ENCODE results near the gene DCANP1.

DCANP1 gene

DNA sequence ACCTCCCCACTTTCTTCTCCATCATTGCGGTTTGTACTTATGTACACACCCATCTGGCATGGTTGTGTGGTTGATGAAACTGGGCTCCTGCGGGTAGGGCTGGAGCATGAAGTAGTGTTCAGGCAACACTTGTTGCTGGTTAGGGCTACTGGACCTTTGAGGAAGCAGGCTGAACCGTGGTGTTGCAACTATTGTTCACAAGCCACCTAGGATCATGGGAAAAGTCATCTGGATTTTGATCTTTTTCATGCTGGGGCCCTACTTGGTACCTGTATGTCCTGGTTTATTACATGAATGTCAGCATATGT lies 45.1 kb upstream of the DCANP1 start:
- Histone ChIP-seq H3K9ac (ENCODE audit: low read depth, low read length, poor library complexity) (no peak overlapping the region), H2AFZ (ENCODE audit: low read length) (no peak overlapping the region), H3K4me1 (ENCODE audit: control insufficient read depth in 2 of 2, insufficient read depth in 1 of 2, low read depth in 1 of 2, low read length in 2 of 2) (peaks cover 12 to 30% of the 10 kb centered on the region in 2 donors), H2BK5ac (ENCODE audit: low read length) (no peak overlapping the region), H4K8ac (ENCODE audit: low read depth, low read length) (no peak overlapping the region), H3K9me3 (replicated peaks in 1 of 2; ENCODE audit: control insufficient read depth in 2 of 2, insufficient read depth in 1 of 2, low read depth in 1 of 2, low read length in 2 of 2) (peaks cover 2 to 3% of the 10 kb centered on the region in 2 donors), H3K4me3 (ENCODE audit: low read length in 2 of 2) (no peak overlapping the region), H3K27ac (replicated peaks; ENCODE audit: low read length) (no peak overlapping the region), H3K79me1 (ENCODE audit: low read depth, low read length) (no peaks in the 10 kb centered on the region), H4K91ac (ENCODE audit: low read depth, low read length, poor library complexity) (no peak overlapping the region), H2BK12ac (ENCODE audit: low read length) (no peak overlapping the region), H3K36me3 (replicated peaks in 1 of 2; ENCODE audit: control insufficient read depth in 2 of 2, insufficient read depth in 2 of 2, low read length in 2 of 2) (no peaks in the 10 kb centered on the region), H2BK15ac (ENCODE audit: low read length) (no peak overlapping the region), H2BK120ac (ENCODE audit: low read depth, low read length) (no peak overlapping the region), H3K14ac (ENCODE audit: low read length) (no peak overlapping the region), H3K18ac (ENCODE audit: low read length) (no peak overlapping the region), H3K4me2 (ENCODE audit: insufficient read depth, low read length, poor library complexity, severe bottlenecking) (no peak overlapping the region), H3K4ac (ENCODE audit: low read length) (no peak overlapping the region), H3K27me3 (ENCODE audit: control insufficient read depth in 3 of 3, insufficient read depth in 3 of 3, low read depth in 1 of 3, low read length in 3 of 3) (peaks cover 8 to 98% (median 57%) of the 10 kb centered on the region in 3 experiments), H3K23ac (ENCODE audit: low read depth, low read length, poor library complexity) (no peak overlapping the region), H2AK5ac (ENCODE audit: low read depth, low read length) (no peak overlapping the region)
- DNase-seq (ENCODE audit: low spot score), result no peak
- no CpG with 5 or more reads among the region's 3 CpGs for WGBS, 2 donors (ENCODE audit: extremely low coverage in 2 of 2, insufficient read length in 2 of 2, insufficient replicate concordance in 1 of 2)

DNA sequence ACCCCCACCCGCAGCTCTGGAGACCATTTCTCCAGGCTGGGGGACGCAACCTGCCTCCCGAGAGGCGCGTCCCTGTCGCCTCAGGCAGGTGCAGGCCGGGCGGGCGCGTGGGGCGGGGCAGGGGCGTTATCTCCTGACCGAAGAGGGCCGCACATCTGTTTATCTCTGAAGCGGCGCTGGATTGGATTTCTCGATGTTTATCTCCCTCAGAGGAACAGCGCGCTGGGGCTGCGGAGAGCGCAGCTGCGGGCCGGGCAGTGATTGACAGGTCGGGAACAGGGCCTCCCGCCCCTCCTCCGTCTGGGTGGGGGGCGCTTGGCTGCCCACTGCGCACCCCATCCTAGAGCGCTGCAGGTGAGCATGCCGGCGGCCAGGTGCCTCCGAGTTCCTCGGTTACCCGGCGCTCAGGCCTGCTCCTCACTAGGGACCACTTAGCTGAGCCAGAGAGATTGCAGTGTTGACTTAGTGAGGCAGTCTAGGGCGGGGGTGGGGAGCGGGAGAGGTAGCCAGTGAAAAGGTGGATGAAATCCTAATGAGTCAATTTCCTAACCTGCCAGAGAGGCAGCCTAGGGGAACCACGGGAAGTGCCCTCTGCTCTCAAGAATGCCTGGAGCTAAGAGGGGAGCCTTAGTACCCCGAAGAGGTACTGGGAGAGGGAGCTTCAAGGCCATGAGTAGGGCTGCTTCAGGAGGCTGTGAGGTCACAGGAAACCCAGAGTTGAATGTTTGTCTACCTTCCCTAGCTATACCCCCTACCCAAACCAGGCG lies 44.6 kb upstream of the DCANP1 start:
- no CpG with 5 or more reads among the region's 40 CpGs for WGBS, 2 donors (ENCODE audit: extremely low coverage in 2 of 2, insufficient read length in 2 of 2, insufficient replicate concordance in 1 of 2)
- Histone ChIP-seq H2BK120ac (ENCODE audit: low read depth, low read length) (no peak overlapping the region), H2BK12ac (ENCODE audit: low read length) (no peak overlapping the region), H3K23ac (ENCODE audit: low read depth, low read length, poor library complexity) (no peak overlapping the region), H3K9me3 (replicated peaks in 1 of 2; ENCODE audit: control insufficient read depth in 2 of 2, insufficient read depth in 1 of 2, low read depth in 1 of 2, low read length in 2 of 2) (peaks cover 2 to 3% of the 10 kb centered on the region in 2 donors), H3K27ac (replicated peaks; ENCODE audit: low read length) (no peak overlapping the region), H3K9ac (ENCODE audit: low read depth, low read length, poor library complexity) (no peak overlapping the region), H3K36me3 (replicated peaks in 1 of 2; ENCODE audit: control insufficient read depth in 2 of 2, insufficient read depth in 2 of 2, low read length in 2 of 2) (no peaks in the 10 kb centered on the region), H2BK5ac (ENCODE audit: low read length) (no peak overlapping the region), H3K4me1 (ENCODE audit: control insufficient read depth in 2 of 2, insufficient read depth in 1 of 2, low read depth in 1 of 2, low read length in 2 of 2) (peaks cover 12 to 30% of the 10 kb centered on the region in 2 donors), H3K4ac (ENCODE audit: low read length) (no peak overlapping the region), H3K18ac (ENCODE audit: low read length) (peak overlapping the region; percentile 84), H4K8ac (ENCODE audit: low read depth, low read length) (no peak overlapping the region), H3K4me3 (ENCODE audit: low read length in 2 of 2) (peak overlapping the region in 1 of 2 donors; percentile 62), H3K27me3 (ENCODE audit: control insufficient read depth in 3 of 3, insufficient read depth in 3 of 3, low read depth in 1 of 3, low read length in 3 of 3) (peaks cover 8 to 98% (median 62%) of the 10 kb centered on the region in 3 experiments), H3K4me2 (ENCODE audit: insufficient read depth, low read length, poor library complexity, severe bottlenecking) (peak overlapping the region; percentile 58), H3K14ac (ENCODE audit: low read length) (no peak overlapping the region), H2BK15ac (ENCODE audit: low read length) (no peak overlapping the region), H2AK5ac (ENCODE audit: low read depth, low read length) (no peak overlapping the region), H3K79me1 (ENCODE audit: low read depth, low read length) (no peaks in the 10 kb centered on the region), H4K91ac (ENCODE audit: low read depth, low read length, poor library complexity) (no peak overlapping the region), H2AFZ (ENCODE audit: low read length) (peak overlapping the region; percentile 57)
- DNase-seq (ENCODE audit: low spot score), result no peak

DNA sequence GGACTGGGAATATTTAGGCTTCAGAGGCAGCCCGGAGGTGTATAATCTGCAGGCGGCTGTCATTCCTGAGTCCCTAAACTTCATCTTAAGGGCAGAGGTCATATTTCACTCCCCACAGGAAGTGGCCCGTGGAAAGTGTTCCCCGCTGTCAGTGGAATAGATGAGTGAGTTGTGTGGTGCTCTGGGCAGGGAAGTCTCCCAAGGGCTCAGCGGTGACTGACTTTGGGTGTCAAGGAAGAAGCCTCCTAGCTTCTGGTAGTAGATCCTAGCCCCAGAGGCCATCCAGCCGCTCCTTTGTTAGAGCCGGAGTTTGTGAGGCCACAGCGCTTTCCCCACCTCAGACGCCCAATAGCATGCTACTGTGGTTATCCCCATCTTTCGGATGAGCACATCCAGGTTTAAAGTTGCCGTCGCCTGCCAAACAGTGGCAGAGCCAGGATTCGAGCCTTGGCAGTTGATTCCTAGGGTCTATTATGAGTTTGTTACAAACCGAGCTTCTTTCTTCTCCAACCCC lies 43.9 kb upstream of the DCANP1 start:
- Histone ChIP-seq H3K23ac (ENCODE audit: low read depth, low read length, poor library complexity) (no peak overlapping the region), H3K27ac (replicated peaks; ENCODE audit: low read length) (no peak overlapping the region), H2BK15ac (ENCODE audit: low read length) (no peak overlapping the region), H3K4me1 (ENCODE audit: control insufficient read depth in 2 of 2, insufficient read depth in 1 of 2, low read depth in 1 of 2, low read length in 2 of 2) (peaks cover 12 to 30% of the 10 kb centered on the region in 2 donors), H3K9me3 (replicated peaks in 1 of 2; ENCODE audit: control insufficient read depth in 2 of 2, insufficient read depth in 1 of 2, low read depth in 1 of 2, low read length in 2 of 2) (peaks cover 2 to 3% of the 10 kb centered on the region in 2 donors), H2BK120ac (ENCODE audit: low read depth, low read length) (no peak overlapping the region), H2BK12ac (ENCODE audit: low read length) (no peak overlapping the region), H3K36me3 (replicated peaks in 1 of 2; ENCODE audit: control insufficient read depth in 2 of 2, insufficient read depth in 2 of 2, low read length in 2 of 2) (no peaks in the 10 kb centered on the region), H3K14ac (ENCODE audit: low read length) (no peak overlapping the region), H2AFZ (ENCODE audit: low read length) (peak overlapping the region; percentile 97), H4K91ac (ENCODE audit: low read depth, low read length, poor library complexity) (no peak overlapping the region), H2AK5ac (ENCODE audit: low read depth, low read length) (no peak overlapping the region), H3K79me1 (ENCODE audit: low read depth, low read length) (no peaks in the 10 kb centered on the region), H3K4ac (ENCODE audit: low read length) (no peak overlapping the region), H4K8ac (ENCODE audit: low read depth, low read length) (no peak overlapping the region), H3K18ac (ENCODE audit: low read length) (no peak overlapping the region), H3K4me2 (ENCODE audit: insufficient read depth, low read length, poor library complexity, severe bottlenecking) (peak overlapping the region; percentile 58), H3K9ac (ENCODE audit: low read depth, low read length, poor library complexity) (no peak overlapping the region), H3K4me3 (ENCODE audit: low read length in 2 of 2) (no peak overlapping the region), H3K27me3 (ENCODE audit: control insufficient read depth in 3 of 3, insufficient read depth in 3 of 3, low read depth in 1 of 3, low read length in 3 of 3) (peaks cover 8 to 100% (median 68%) of the 10 kb centered on the region in 3 experiments), H2BK5ac (ENCODE audit: low read length) (no peak overlapping the region)
- no peak for DNase-seq (ENCODE audit: low spot score)
- no CpG with 5 or more reads among the region's 14 CpGs for WGBS, 2 donors (ENCODE audit: extremely low coverage in 2 of 2, insufficient read length in 2 of 2, insufficient replicate concordance in 1 of 2)

DNA sequence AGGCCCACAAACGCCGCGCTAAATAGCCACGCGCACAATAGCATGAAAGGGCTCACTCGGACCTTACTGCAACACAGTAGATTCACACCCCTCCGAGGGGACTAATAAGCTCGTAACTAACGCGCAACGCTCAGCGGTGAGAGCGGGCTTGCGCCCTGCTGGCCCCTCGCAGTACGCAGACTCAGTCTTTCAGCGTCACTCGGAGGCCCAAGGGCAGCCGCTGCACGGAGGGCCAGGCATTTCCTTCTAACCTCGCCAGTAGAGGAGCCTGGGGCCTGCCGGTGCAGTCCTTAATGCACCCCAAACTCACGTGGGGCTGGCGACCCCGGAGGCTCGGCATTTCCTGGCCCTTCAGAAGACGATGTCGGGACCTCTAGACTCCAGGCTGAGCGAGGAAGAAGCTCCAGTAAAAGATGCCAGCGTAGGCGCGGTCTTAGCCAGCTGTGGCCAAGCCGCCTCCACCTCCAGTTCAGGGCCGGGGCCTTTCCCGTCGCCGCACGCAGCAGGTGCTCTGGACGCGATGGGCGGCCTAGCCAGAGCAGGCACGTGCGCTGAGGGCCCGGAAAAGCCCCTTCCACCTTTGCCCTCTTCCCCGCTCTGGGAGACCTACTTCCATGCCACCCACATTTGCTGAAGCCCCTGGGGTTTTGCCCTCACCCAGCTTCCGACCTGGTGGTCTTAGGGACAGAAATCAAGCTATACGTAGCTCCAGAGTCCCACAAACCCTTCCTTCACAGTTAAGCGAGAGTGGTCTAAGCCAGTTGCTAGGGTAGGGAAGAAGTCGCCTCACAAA lies 43.3 kb upstream of the DCANP1 start:
- Histone ChIP-seq H3K9me3 (replicated peaks in 1 of 2; ENCODE audit: control insufficient read depth in 2 of 2, insufficient read depth in 1 of 2, low read depth in 1 of 2, low read length in 2 of 2) (peaks cover 2 to 3% of the 10 kb centered on the region in 2 donors), H3K27me3 (ENCODE audit: control insufficient read depth in 3 of 3, insufficient read depth in 3 of 3, low read depth in 1 of 3, low read length in 3 of 3) (peaks cover 8 to 100% (median 75%) of the 10 kb centered on the region in 3 experiments), H3K4me1 (ENCODE audit: control insufficient read depth in 2 of 2, insufficient read depth in 1 of 2, low read depth in 1 of 2, low read length in 2 of 2) (peaks cover 12 to 30% of the 10 kb centered on the region in 2 donors), H2BK12ac (ENCODE audit: low read length) (peak overlapping the region; percentile 4), H2BK120ac (ENCODE audit: low read depth, low read length) (no peak overlapping the region), H3K4me2 (ENCODE audit: insufficient read depth, low read length, poor library complexity, severe bottlenecking) (peak overlapping the region; percentile 96), H3K4me3 (ENCODE audit: low read length in 2 of 2) (peak overlapping the region; percentile 19 to 59), H4K8ac (ENCODE audit: low read depth, low read length) (no peak overlapping the region), H3K4ac (ENCODE audit: low read length) (no peak overlapping the region), H3K36me3 (replicated peaks in 1 of 2; ENCODE audit: control insufficient read depth in 2 of 2, insufficient read depth in 2 of 2, low read length in 2 of 2) (no peaks in the 10 kb centered on the region), H3K23ac (ENCODE audit: low read depth, low read length, poor library complexity) (no peak overlapping the region), H3K79me1 (ENCODE audit: low read depth, low read length) (no peaks in the 10 kb centered on the region), H3K9ac (ENCODE audit: low read depth, low read length, poor library complexity) (peak overlapping the region; percentile 33), H4K91ac (ENCODE audit: low read depth, low read length, poor library complexity) (no peak overlapping the region), H3K27ac (replicated peaks; ENCODE audit: low read length) (no peak overlapping the region), H2AFZ (ENCODE audit: low read length) (peak overlapping the region; percentile 97), H2BK5ac (ENCODE audit: low read length) (no peak overlapping the region), H2BK15ac (ENCODE audit: low read length) (peak overlapping the region; percentile 52), H2AK5ac (ENCODE audit: low read depth, low read length) (no peak overlapping the region), H3K18ac (ENCODE audit: low read length) (peak overlapping the region; percentile 86), H3K14ac (ENCODE audit: low read length) (no peak overlapping the region)
- no CpG with 5 or more reads among the region's 49 CpGs for WGBS, 2 donors (ENCODE audit: extremely low coverage in 2 of 2, insufficient read length in 2 of 2, insufficient replicate concordance in 1 of 2)
- no peak for DNase-seq (ENCODE audit: low spot score)
